ENCODE measurements around the gene ROPN1L.
"Not testable (repeated sequence)": the region's sequence is repeated elsewhere in the genome, so short reads cannot be mapped to it uniquely, and the experiment has no call there.

The ROPN1L gene

DNA sequence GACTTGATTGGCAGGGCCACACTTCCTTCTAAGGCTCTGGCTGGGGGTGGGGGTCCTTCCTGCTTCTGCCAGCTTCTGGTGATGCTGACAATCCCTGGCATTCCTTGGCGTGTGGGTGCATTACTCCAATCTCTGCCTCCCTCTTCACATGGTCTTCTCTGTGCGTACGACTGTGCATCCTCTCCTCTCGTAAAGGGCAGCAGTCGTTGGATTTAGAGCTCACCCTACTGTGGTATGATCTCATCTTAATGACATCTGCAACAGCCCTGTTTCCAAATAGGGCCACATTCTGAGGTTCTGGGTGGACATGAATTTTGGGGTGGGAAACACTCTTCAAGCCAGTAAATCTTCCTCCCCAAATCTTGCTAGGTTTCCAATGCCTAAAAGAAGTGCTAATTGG, 36.8 kb downstream of the ROPN1L start:
- no peak for DNase-seq (ENCODE audit: low spot score)

GRCh38 chr5:10479154-10479721, 37.6 kb downstream of the ROPN1L start:
- no peak for DNase-seq (ENCODE audit: low spot score)

DNA sequence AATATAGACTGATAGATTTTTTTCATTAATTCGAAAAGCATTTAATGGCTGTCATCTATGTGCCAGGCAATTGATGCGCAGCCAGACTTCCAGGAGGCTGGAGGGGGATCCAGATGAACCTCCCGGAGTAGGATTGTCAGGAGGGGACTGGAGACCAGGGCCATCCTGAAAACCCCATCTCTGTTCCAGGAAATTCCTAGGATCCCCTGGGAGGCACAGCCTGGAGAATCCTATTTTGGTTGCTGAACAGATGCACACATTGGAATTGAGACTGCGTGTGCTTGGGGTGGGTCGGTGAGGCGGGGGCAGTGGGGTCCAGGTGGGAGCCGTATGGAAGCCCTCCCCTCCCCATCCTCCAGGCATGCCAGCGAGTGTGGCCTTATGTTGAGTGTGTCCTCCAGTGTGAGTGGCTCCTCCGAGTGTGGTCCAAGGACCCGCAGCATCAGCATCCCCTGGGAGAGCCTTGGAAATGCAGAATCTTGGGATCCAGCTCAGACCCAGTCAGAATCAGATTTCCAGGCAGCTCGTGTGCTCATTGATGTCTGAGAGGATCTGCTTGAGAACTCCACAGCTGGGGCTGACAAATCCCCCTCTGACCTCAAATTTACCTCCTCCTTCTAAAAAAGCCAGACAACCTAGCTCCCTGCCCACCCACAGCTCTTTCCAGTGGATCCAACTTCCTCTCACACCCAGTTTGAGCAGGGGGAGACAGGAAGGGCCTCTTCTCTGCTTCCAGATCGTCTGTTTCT, 38.7 kb downstream of the ROPN1L start:
- DNase-seq (ENCODE audit: low spot score), result no peak

DNA sequence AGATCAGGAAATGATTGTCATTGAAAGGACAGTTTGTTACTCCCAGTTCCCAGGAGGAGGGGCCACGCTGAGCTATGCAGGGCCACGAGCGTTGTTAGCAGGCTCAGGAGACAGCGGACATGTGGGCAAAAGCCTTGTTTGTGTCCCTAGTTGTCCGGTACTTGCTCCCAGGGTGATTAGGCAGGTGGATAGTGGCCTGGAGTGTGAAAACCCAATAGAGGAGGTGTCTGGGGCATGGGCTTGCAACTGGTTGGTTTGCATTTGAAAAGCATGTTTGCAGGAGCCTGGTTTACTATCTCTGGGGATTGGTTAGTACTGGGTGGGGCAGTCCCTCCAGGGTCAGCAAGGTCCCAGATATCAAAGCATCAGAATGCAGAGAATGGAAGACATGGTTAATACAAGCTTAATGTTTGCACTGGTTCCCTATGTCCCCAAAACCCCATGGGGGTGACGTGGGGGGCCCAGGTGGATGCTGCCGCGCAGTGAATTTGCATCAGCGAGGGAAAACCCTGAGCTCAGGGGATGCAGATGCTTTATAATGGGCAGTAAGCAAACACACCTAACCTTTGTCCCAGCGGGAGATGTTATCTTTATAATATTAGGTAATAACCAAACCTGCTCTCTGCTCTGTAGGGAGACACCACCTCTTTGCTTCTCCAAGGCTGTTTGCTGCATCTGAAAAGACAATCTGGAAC, 39.7 kb downstream of the ROPN1L start:
- no peak for DNase-seq (ENCODE audit: low spot score)

DNA sequence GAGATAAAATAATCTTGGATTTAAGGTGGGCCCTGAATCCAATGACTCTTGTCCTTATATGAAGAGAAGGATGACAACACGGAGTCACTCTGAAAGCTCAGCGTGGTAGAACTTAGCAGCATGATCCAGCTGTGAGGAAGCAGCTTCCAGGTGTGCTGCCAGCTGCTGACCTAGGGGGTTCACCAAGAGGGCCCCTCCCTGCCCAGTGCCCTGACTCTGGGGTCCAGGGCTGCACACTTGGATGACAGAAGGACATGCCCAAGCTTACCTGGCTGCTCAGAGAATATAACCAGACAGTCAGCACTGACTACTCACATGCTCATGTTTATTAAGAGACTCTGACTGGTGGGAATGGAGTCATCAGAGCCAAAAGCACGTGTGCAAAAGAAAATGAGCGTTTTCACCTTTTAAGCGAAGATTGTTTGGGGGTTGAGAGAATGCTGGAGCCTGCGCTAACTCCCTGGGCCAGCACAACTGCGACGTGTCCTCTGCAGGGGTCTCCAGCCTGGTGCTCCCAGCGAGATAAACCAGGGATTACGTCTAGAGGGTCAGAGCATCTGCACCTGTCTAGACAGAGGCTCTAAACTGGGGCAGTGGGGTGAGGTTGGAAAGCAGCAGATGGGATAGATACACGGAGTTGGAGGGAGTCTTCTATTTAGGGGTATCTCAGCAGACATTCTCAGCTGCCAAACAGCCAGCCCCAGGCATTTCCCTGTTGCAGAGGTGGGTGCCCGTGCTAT, 41.3 kb downstream of the ROPN1L start:
- DNase-seq (ENCODE audit: low spot score), result no peak

DNA sequence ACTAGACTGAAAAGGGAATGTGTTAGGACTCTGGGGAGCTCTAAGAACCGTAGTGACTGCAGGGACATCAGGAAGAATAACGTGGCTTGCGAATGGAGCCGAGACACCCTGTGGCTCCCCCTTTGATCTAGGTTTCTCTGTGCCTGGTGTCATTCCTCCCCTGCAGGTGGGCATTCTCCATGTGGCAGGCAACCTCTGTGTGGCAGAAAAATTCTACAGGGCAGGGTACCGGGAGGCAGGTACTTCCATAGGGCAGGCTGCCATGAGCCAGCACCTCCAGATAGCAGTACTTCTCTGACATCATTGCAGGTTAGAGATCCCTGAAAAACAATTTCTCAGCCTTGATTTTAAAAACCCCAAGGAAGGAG, 43.1 kb downstream of the ROPN1L start:
- DNase-seq (ENCODE audit: low spot score), result no peak

GRCh38 chr5:10485142-10485795, 43.6 kb downstream of the ROPN1L start:
- DNase-seq (ENCODE audit: low spot score), result no peak

DNA sequence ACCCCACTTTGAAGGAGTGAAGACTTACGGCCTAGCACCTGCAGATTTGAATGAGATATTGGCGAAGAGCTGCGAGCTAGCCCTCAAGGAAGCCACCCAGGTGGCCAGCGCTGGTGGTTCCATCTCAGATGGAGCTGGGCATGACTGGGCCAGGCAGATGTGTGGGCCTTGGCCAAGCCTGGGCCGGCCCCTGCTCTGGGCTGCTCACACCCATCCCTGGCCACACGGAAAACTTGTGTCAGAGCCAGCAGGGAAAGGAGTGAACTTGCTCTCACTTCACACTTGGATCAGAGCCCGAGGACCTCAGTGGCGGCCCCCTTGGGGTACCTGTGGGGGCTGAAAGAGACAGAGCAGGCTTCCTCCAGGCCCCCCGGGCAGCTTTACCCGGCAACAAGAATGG, 44.2 kb downstream of the ROPN1L start:
- DNase-seq (ENCODE audit: low spot score), result no peak

GRCh38 chr5:10486511-10487344, 45.0 kb downstream of the ROPN1L start:
- DNase-seq (ENCODE audit: low spot score), result no peak

- DNase-seq (ENCODE audit: low spot score), result no peak
Measured at GRCh38 chr5:10488144-10488543, 46.5 kb downstream of the ROPN1L start.

DNA sequence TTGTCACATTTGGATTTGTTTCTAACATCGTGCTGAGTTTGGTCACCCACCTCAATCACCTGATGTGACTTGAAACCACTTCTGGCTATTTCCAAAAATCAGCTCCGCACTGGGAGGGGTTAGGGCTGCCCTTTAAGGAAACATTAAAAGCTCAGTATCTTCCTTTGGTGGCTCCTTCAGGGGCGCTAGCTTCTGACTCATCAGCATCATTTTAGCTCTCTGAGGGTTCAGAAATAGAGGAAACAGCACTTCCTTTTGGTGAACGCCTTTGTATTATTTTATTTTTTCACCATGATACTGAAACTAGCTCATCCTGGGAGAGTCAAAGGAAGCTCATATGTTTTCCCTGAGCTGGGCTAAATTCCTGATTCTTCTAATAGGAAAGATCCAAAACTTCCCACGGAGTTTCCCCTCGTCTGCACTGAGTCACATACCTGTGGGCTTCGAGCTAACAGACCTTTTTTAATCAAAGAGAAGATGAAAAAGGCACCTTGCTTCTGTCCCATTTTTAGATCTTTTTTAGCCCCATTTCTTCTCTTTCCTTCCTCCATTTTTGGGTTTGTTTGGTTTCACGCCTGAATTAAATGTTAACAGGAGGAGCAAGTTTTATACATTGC, 48.2 kb downstream of the ROPN1L start:
- no peak for DNase-seq (ENCODE audit: low spot score)

GRCh38 chr5:10490927-10491672, 49.4 kb downstream of the ROPN1L start:
- DNase-seq (ENCODE audit: low spot score), result no peak

- no peak for DNase-seq (ENCODE audit: low spot score)
Measured at GRCh38 chr5:10491673-10492026, 50.0 kb downstream of the ROPN1L start.

GRCh38 chr5:10493884-10494283, 52.2 kb downstream of the ROPN1L start:
- DNase-seq (ENCODE audit: low spot score), result no peak

DNA sequence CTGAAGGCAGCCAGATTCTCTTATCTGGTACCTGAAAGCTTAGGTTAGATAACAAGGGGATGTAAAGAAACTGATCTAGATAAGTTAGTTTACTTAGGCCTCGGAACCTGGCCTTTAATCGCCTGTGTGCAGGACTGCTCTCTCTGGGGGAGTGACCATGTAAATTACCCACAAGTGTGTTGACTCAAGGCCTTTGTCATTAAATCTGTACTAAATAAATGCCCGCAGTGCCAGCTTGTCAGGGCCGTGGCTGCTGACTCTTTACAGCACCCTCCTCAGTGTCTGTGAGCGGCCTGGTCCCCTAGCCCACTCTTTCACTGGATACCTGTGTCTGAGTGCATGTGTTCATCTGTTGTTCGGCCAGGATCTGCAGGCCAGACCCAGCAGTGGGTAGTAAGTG, 52.8 kb downstream of the ROPN1L start:
- not testable (repeated sequence) for DNase-seq (ENCODE audit: low spot score)

GRCh38 chr5:10497554-10497953, 55.9 kb downstream of the ROPN1L start:
- DNase-seq (ENCODE audit: low spot score), result no peak

- DNase-seq (ENCODE audit: low spot score), result no peak
Measured at GRCh38 chr5:10498350-10498749, 56.7 kb downstream of the ROPN1L start.

- no peak for DNase-seq (ENCODE audit: low spot score)
Measured at GRCh38 chr5:10499066-10499465, 57.4 kb downstream of the ROPN1L start.

- DNase-seq (ENCODE audit: low spot score), result no peak
Measured at GRCh38 chr5:10499776-10500175, 58.1 kb downstream of the ROPN1L start.

DNA sequence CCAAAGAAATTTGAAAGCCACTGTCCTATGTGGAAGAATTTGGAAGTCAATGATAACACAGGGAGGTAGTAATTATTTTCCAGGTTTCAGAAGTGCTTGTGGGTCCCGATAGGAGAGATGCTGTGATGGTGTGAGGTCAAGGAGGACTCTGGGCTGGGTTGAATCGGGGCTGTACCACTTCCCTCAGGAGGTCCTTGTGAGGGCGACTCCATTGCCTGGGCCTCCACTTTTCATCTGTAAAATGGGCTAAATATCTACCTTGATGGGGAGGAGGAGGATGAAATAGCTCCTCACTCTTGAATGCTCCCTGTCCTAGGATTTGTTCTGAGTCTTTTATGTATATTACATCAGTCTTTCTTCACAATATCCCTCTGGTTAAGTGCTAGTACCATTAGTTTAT, 59.0 kb downstream of the ROPN1L start:
- no peak for DNase-seq (ENCODE audit: low spot score)

Data from globus pallidus (tissue), 1 donor.